ENCODE data around the gene CTAGE1. TPM values are rescaled to one million over a fixed set of nuclear protein-coding genes. Genes with fewer than 3 reads are reported as not detected.
A peak's percentile ranks its signal among the peaks of the same experiment; 100 is the strongest.

Gene CTAGE1
- total RNA-seq, 1 donor from 2014 or later: 8.9 TPM

- DNase-seq (ENCODE audit: low spot score): peak; percentile 89
Measured at GRCh38 chr18:22436136-22436535, 18.4 kb upstream of the CTAGE1 start.

GRCh38 chr18:22434973-22435608 is 17.4 kb upstream of the CTAGE1 start:
- peak; percentile 58 for DNase-seq (ENCODE audit: low spot score)

- peak; percentile 81 for DNase-seq (ENCODE audit: low spot score)
Measured at GRCh38 chr18:22433956-22434355, 16.2 kb upstream of the CTAGE1 start.

- DNase-seq (ENCODE audit: low spot score): peak; percentile 93
Measured at GRCh38 chr18:22432657-22433137, 15.0 kb upstream of the CTAGE1 start.

- no peak for DNase-seq (ENCODE audit: low spot score)
Measured at GRCh38 chr18:22429564-22429963, 11.8 kb upstream of the CTAGE1 start.

- DNase-seq (ENCODE audit: low spot score): no peak
Measured at GRCh38 chr18:22428672-22429071, 11.0 kb upstream of the CTAGE1 start.

- DNase-seq (ENCODE audit: low spot score): no peak
Measured at GRCh38 chr18:22427822-22428549, 10.3 kb upstream of the CTAGE1 start.

GRCh38 chr18:22424565-22424963 is 6.8 kb upstream of the CTAGE1 start:
- no peak for DNase-seq (ENCODE audit: low spot score)

GRCh38 chr18:22423878-22424564 is 6.3 kb upstream of the CTAGE1 start:
- DNase-seq (ENCODE audit: low spot score): no peak

GRCh38 chr18:22422909-22423548 is 5.3 kb upstream of the CTAGE1 start:
- peak; percentile 57 for DNase-seq (ENCODE audit: low spot score)

GRCh38 chr18:22420652-22421051 is 2.9 kb upstream of the CTAGE1 start:
- no peak for DNase-seq (ENCODE audit: low spot score)

GRCh38 chr18:22412176-22412911 is 5.4 kb downstream of the CTAGE1 start:
- no peak for DNase-seq (ENCODE audit: low spot score)

GRCh38 chr18:22411446-22411845 is 6.3 kb downstream of the CTAGE1 start:
- no peak for DNase-seq (ENCODE audit: low spot score)

GRCh38 chr18:22410126-22410525 is 7.6 kb downstream of the CTAGE1 start:
- no peak for DNase-seq (ENCODE audit: low spot score)

GRCh38 chr18:22409445-22409844 is 8.3 kb downstream of the CTAGE1 start:
- no peak for DNase-seq (ENCODE audit: low spot score)

GRCh38 chr18:22408059-22408458 is 9.7 kb downstream of the CTAGE1 start:
- no peak for DNase-seq (ENCODE audit: low spot score)

GRCh38 chr18:22405142-22405541 is 12.6 kb downstream of the CTAGE1 start:
- DNase-seq (ENCODE audit: low spot score): no peak

GRCh38 chr18:22403950-22404349 is 13.8 kb downstream of the CTAGE1 start:
- no peak for DNase-seq (ENCODE audit: low spot score)

- DNase-seq (ENCODE audit: low spot score): no peak
Measured at GRCh38 chr18:22399949-22400348, 17.8 kb downstream of the CTAGE1 start.

GRCh38 chr18:22398464-22398863 is 19.3 kb downstream of the CTAGE1 start:
- no peak for DNase-seq (ENCODE audit: low spot score)

GRCh38 chr18:22394428-22394827 is 23.3 kb downstream of the CTAGE1 start:
- no peak for DNase-seq (ENCODE audit: low spot score)

Measured in umbilical cord (tissue), 2 donors.